ENCODE data around the gene RPL36AL. TPM values are rescaled to one million over a fixed set of nuclear protein-coding genes. Genes with fewer than 3 reads are reported as not detected.
"Not testable (repeated sequence)": the region's sequence is repeated elsewhere in the genome, so short reads cannot be mapped to it uniquely, and the experiment has no call there.

The RPL36AL gene
- total RNA-seq, 6 donors from 2014 or later, result 98.0 to 264 (median 171) TPM

DNA sequence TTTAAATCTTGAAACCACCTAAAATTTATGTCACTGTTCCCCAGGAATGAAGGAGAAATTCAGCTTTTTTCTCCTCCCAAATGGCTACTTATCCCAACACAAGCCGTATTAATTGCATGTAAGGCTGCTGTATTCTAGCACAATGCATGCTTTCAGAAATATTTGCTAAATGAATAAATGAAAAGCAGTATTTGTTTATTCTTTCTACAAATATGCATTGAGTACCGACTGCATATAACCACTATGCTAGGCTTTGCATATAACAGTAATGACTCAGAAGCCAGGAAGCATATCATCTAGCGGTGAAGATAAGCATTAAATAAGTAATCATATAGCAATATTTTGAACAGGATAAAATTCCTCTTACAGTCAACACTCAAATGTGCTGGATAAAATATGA is 27.4 kb downstream of the RPL36AL start:
- Histone ChIP-seq H3K4me3 (no peak overlapping the region), H3K27ac (no peak overlapping the region), H3K9me3 (no peaks in the 10 kb centered on the region), H3K4me1 (peaks cover 0 to 25% (median 4%) of the 10 kb centered on the region in 4 donors), H3K36me3 (no peaks in the 10 kb centered on the region), H3K27me3 (no peaks in the 10 kb centered on the region)
- ATAC-seq (ENCODE audit: low FRiP score in 2 of 2) (no peak), DNase-seq (no peak)
- no peak for TF ChIP-seq EP300 (IDR thresholded peaks at IDR 0.05)
- TF ChIP-seq CTCF (IDR thresholded peaks at IDR 0.05), result no peak
- no peak for TF ChIP-seq POLR2AphosphoS5 (IDR thresholded peaks at IDR 0.05)
- TF ChIP-seq POLR2A (IDR thresholded peaks at IDR 0.05), result no peak
- 84 to 90% methylated on average over 3 of the region's 3 CpGs for WGBS, 2 donors

DNA sequence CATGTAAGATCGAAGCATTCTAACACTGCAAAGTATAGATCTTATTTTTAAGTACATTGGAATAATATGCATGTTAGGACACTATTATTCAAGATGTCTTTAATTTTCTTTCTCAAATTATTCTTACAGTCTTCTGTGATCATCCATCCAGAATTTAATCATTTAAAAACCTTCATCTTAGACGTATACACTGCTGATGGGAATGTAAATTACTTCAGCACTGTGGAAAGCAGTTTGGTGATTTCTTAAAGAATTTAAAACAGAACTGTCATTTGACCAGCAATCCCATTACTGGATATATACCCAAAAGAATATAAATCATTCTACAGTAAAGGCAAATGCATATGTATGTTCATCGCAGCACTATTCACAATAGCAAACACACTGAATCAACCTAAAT is 31.0 kb downstream of the RPL36AL start:
- TF ChIP-seq POLR2AphosphoS5 (IDR thresholded peaks at IDR 0.05), result no peak
- TF ChIP-seq EP300 (IDR thresholded peaks at IDR 0.05), result no peak
- TF ChIP-seq POLR2A (IDR thresholded peaks at IDR 0.05), result no peak
- no peak for TF ChIP-seq CTCF (IDR thresholded peaks at IDR 0.05)
- Histone ChIP-seq H3K36me3 (peaks cover 0 to 5% (median under 1%) of the 10 kb centered on the region in 4 donors), H3K4me1 (peaks cover 10 to 12% (median 11%) of the 10 kb centered on the region in 4 donors), H3K9me3 (no peaks in the 10 kb centered on the region), H3K27me3 (no peaks in the 10 kb centered on the region), H3K27ac (no peak overlapping the region), H3K4me3 (no peak overlapping the region)
- no peak for DNase-seq
- no peak for ATAC-seq (ENCODE audit: low FRiP score in 2 of 2)
- WGBS, 2 donors, result 91 to 92% methylated on average over 3 of the region's 3 CpGs

GRCh38 chr14:49586673-49587460 is 33.6 kb downstream of the RPL36AL start:
- WGBS, 2 donors, result 2 to 3% methylated on average over 12 to 14 of the region's 21 CpGs
- Histone ChIP-seq H3K9me3 (no peaks in the 10 kb centered on the region), H3K36me3 (peaks cover 0 to 30% (median 14%) of the 10 kb centered on the region in 4 donors), H3K27me3 (no peaks in the 10 kb centered on the region), H3K4me3 (peak overlapping the region in 3 of 4 donors; percentile 73 to 83 (median 81)), H3K4me1 (peaks cover 24 to 33% (median 32%) of the 10 kb centered on the region in 4 donors), H3K27ac (peak overlapping the region; percentile 92 to 95 (median 94))
- TF ChIP-seq EP300 (IDR thresholded peaks at IDR 0.05) (no peak), POLR2AphosphoS5 (IDR thresholded peaks at IDR 0.05) (no peak), CTCF (IDR thresholded peaks at IDR 0.05) (peak; percentile 67 to 87 (median 76)), POLR2A (IDR thresholded peaks at IDR 0.05) (no peak)
- DNase-seq, result peak in 1 of 2 donors; percentile 25
- ATAC-seq (ENCODE audit: low FRiP score in 2 of 2), result peak; percentile 78 to 80

DNA sequence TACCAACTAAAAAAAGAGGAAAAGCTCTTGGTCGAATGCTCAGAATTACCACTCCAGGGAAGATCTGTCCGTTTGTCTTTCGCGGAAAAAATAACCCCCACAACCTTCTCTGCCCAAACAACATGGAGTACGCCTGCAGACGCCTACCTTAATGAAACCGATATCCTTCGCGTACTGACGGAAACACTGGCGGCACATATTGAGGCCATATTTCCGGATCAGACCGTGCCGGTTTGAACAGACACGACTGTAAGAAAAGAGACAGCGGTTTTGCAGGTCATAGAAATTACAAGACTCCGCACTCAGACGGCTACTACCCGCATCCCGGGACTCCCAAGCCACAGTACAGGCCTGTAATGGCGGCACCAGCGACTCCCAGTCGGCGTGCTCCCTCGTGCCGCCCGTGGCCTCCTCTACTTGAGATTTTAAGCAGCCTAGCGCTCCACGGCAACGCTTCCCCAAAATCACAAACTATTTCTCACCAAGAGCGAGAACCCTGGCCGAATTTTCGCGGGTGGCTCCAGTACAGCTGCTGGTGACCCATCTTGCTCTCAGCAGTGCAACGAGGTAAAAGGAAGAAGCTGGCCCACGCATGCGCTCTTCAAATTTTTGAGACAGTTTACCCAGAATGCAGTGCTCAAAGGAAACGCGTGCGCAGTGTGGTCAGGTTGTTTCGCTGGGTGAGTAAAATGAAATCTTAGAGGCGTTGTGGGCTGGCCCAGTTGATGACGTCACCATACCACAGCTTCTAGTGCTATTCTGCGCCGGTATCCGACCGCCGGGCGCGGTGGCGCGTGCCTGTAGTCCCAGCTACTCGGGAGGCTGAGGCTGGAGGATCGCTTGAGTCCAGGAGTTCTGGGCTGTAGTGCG is 34.4 kb downstream of the RPL36AL start, which contains the start of gene RPS29:
TSS of gene RPS29 (minus strand) at position 578 of the 870 bp plus-strand sequence. CDS start at position 544, 34 bp downstream.
- Histone ChIP-seq H3K27ac (peak within 1 kb of the TSS; percentile 92 to 95 (median 94)), H3K4me3 (peak within 1 kb of the TSS; percentile 72 to 83 (median 77)), H3K4me1 (peaks cover 26 to 33% (median 32%) of the 10 kb centered on the region in 4 donors), H3K27me3 (no peaks in the 10 kb centered on the region), H3K9me3 (no peaks in the 10 kb centered on the region), H3K36me3 (peaks cover 0 to 31% (median 14%) of the 10 kb centered on the region in 4 donors)
- TF ChIP-seq CTCF (IDR thresholded peaks at IDR 0.05) (no peak), POLR2A (IDR thresholded peaks at IDR 0.05) (peak in 3 of 4 donors; percentile 79 to 96 (median 95)), POLR2AphosphoS5 (IDR thresholded peaks at IDR 0.05) (peak; percentile 91 to 96), EP300 (IDR thresholded peaks at IDR 0.05) (peak in 1 of 4 donors; percentile 14)
- 0% methylated on average over 26 to 53 of the region's 55 CpGs for WGBS, 2 donors
- peak; percentile 98 for ATAC-seq (ENCODE audit: low FRiP score in 2 of 2)
- DNase-seq, result peak; percentile 97 to 98

DNA sequence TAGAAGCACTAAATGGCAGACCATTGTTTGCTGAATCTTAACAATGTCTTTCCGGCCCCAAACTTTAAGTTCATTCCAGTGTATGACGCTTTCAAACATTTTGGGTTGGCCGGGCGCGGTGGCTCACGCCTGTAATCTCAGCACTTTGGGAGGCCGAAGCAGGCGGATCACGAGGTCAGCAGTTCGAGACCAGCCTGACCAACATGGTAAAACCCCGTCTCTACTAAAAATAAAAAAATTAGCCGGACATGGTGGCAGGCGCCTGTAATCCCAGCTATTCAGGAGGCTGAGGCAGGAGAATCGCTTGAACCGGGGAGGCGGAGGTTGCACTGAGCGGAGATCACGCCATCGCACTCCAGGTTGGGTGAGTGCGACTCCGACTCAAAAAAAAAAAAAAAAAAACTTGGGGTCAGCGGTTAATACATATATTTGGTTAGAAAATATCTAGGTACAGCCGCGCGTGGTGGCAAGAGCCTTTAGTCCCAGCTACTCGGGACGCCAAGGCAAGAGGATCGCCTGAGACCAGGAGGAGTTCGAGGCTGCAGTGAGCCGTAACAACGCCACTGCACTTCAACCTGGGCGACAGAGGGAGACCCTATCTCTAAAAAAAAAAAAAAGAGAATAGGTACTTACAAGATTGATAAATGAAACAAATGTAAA is 35.3 kb downstream of the RPL36AL start:
- Histone ChIP-seq H3K27ac (peak overlapping the region; percentile 92 to 95 (median 94)), H3K36me3 (peaks cover 0 to 31% (median 14%) of the 10 kb centered on the region in 4 donors)
- WGBS, 2 donors, result 19 to 20% methylated on average over 32 of the region's 32 CpGs

More for the DNA sequence above, 35.3 kb downstream of the RPL36AL start:
- H3K27me3 ChIP-seq; DNase-seq; ATAC-seq (ENCODE audit: low FRiP score in 2 of 2); H3K9me3 ChIP-seq: not testable (repeated sequence)
- Histone ChIP-seq H3K4me1 (peaks cover 26 to 40% (median 32%) of the 10 kb centered on the region in 4 donors), H3K4me3 (peak overlapping the region; percentile 72 to 83 (median 77))

All from upper lobe of left lung (tissue), 6 donors.